IMR-90 (cell line): ENCODE data around the gene RRP1B. TPM values are rescaled to one million over a fixed set of nuclear protein-coding genes. Genes with fewer than 3 reads are reported as not detected.

Experiments
- ATAC-seq: fragments of 200-7000 bp; cut with Tn5 transposase; 2 replicates; pipeline ENCODE4 v1.9.1; 2020; ENCODE audit warnings: low read depth, mild to moderate bottlenecking, moderate library complexity
- BruUV-seq: library from RNA; stranded (reverse); fragments of 400-500 nt; replicated peaks from 2 replicates; lab custom pipeline; 2021; lab: Mats Ljungman, UMichigan
- CTCF ChIA-PET: fragments of 300-600 bp; formaldehyde crosslinking; extraction: SDS; loops from one replicate; lab custom pipeline; 2021; ENCODE audit warnings: antibody characterized with exemption; lab: Yijun Ruan, JAX
- POLR2A ChIA-PET: fragments of 300-600 bp; sonication (Branson Sonifier 250); formaldehyde crosslinking; loops from one replicate; lab custom pipeline; 2022; ENCODE audit warnings: antibody characterized with exemption; ENCODE audit not compliant: unreplicated experiment; lab: Charles Lee
- DNase-seq: peaks from one replicate; pipeline ENCODE4 v3.0.0; 2013
- H2AFZ ChIP-seq: replicated peaks from 2 replicates; pipeline ENCODE3; 2013; ENCODE audit warnings: low read length, mild to moderate bottlenecking; ENCODE audit not compliant: poor library complexity
- H2AK5ac ChIP-seq: 2 replicates; pipeline ENCODE4 v1.6.1; 2013; ENCODE audit warnings: low read depth, low read length, inconsistent platforms
- H2AK9ac ChIP-seq: replicated peaks from 2 replicates; pipeline ENCODE3; 2013; ENCODE audit warnings: mild to moderate bottlenecking, low read depth, low read length, moderate library complexity; ENCODE audit not compliant: poor library complexity
- H2BK120ac ChIP-seq: 2 replicates; pipeline ENCODE4 v1.6.1; 2013; ENCODE audit warnings: low read depth, low read length, inconsistent platforms
- H2BK15ac ChIP-seq: 3 replicates; pipeline ENCODE4 v1.6.1; 2013; ENCODE audit warnings: low read depth, low read length, inconsistent platforms
- H2BK20ac ChIP-seq: 2 replicates; pipeline ENCODE4 v1.6.1; 2013; ENCODE audit warnings: low read depth, mild to moderate bottlenecking, inconsistent platforms, low read length, moderate library complexity
- H2BK5ac ChIP-seq: 2 replicates; pipeline ENCODE4 v1.6.1; 2013; ENCODE audit warnings: mild to moderate bottlenecking, low read depth, low read length, inconsistent platforms; ENCODE audit not compliant: poor library complexity, severe bottlenecking
- H3K14ac ChIP-seq: replicated peaks from 2 replicates; pipeline ENCODE4 v1.6.1; 2013; ENCODE audit warnings: low read depth, low read length, inconsistent platforms
- H3K18ac ChIP-seq: 2 replicates; pipeline ENCODE4 v1.6.1; 2013; ENCODE audit warnings: low read depth, low read length, control low read depth
- H3K23ac ChIP-seq: 2 replicates; pipeline ENCODE4 v1.6.1; 2013; ENCODE audit warnings: low read depth, low read length, inconsistent platforms
- H3K27ac ChIP-seq: 2 replicates; pipeline ENCODE4 v1.5.1; 2013; ENCODE audit warnings: mild to moderate bottlenecking, control low read depth, low read length; ENCODE audit not compliant: insufficient read depth
- H3K27me3 ChIP-seq: 2 replicates; pipeline ENCODE4 v1.6.1; 2013; ENCODE audit warnings: low read length; ENCODE audit not compliant: control insufficient read depth, insufficient read depth
- H3K36me3 ChIP-seq: 2 replicates; pipeline ENCODE4 v1.6.1; 2013; ENCODE audit warnings: low read length, mixed read lengths; ENCODE audit not compliant: control insufficient read depth, insufficient read depth
- H3K4ac ChIP-seq: 2 replicates; pipeline ENCODE4 v1.6.1; 2013; ENCODE audit warnings: low read depth, low read length, inconsistent platforms
- H3K4me1 ChIP-seq: 2 replicates; pipeline ENCODE4 v1.6.1; 2013; ENCODE audit warnings: low read length, mixed read lengths; ENCODE audit not compliant: control insufficient read depth, insufficient read depth
- H3K4me2 ChIP-seq: 2 replicates; pipeline ENCODE4 v1.6.1; 2013; ENCODE audit warnings: low read depth, mild to moderate bottlenecking, control low read depth, low read length, moderate library complexity
- H3K4me3 ChIP-seq: 2 replicates; pipeline ENCODE4 v1.5.1; 2013; ENCODE audit warnings: low read depth, mild to moderate bottlenecking, control low read depth, low read length, moderate library complexity; ENCODE audit not compliant: insufficient read depth
- H3K56ac ChIP-seq: 2 replicates; pipeline ENCODE4 v1.6.1; 2013; ENCODE audit warnings: low read length, inconsistent platforms; ENCODE audit not compliant: insufficient read depth; ENCODE audit errors: extremely low read depth
- H3K79me1 ChIP-seq, 2 experiments: 2 replicates each; pipeline ENCODE4 v1.6.1; 2013; ENCODE audit warnings: low read length in 2 of 2, inconsistent platforms in 1 of 2, low read depth in 1 of 2
- H3K9ac ChIP-seq: 2 replicates; pipeline ENCODE4 v1.6.1; 2013; ENCODE audit warnings: low read depth, low read length, control low read depth
- H3K9me1 ChIP-seq: 2 replicates; pipeline ENCODE4 v1.6.1; 2013; ENCODE audit warnings: low read length, inconsistent platforms; ENCODE audit not compliant: insufficient read depth
- H3K9me3 ChIP-seq: 2 replicates; pipeline ENCODE4 v1.6.1; 2013; ENCODE audit warnings: low read length; ENCODE audit not compliant: control insufficient read depth, insufficient read depth
- H4K20me1 ChIP-seq: 2 replicates; pipeline ENCODE4 v1.6.1; 2013; ENCODE audit warnings: low read length, inconsistent platforms; ENCODE audit not compliant: insufficient read depth
- H4K5ac ChIP-seq: 2 replicates; pipeline ENCODE4 v1.6.1; 2013; ENCODE audit warnings: mild to moderate bottlenecking, low read depth, low read length, control low read depth
- H4K8ac ChIP-seq, 2 experiments: 2 replicates each; pipeline ENCODE4 v1.6.1; 2013; ENCODE audit warnings: low read depth in 2 of 2, low read length in 2 of 2, control low read depth in 1 of 2, inconsistent platforms in 1 of 2
- H4K91ac ChIP-seq: 2 replicates; pipeline ENCODE4 v1.6.1; 2013; ENCODE audit warnings: low read depth, low read length, inconsistent platforms; ENCODE audit not compliant: insufficient read depth
- BHLHE40 ChIP-seq: fragments of 150-350 bp; IDR thresholded peaks from 2 replicates; pipeline ENCODE4 v1.6.1; 2016; ENCODE audit warnings: mild to moderate bottlenecking, low read depth, low read length
- CEBPB ChIP-seq: IDR thresholded peaks from 2 replicates; pipeline ENCODE4 v1.6.1; 2012; ENCODE audit warnings: low read depth, low read length, improper control_type of control experiment
- CHD1 ChIP-seq: IDR thresholded peaks from 2 replicates; pipeline ENCODE4 v1.6.1; 2012; ENCODE audit warnings: low read depth, low read length, improper control_type of control experiment
- FOS ChIP-seq: fragments of 150-350 bp; IDR thresholded peaks from 2 replicates; pipeline ENCODE4 v1.6.1; 2016; ENCODE audit warnings: low read depth, low read length
- MAFK ChIP-seq: IDR thresholded peaks from 2 replicates; pipeline ENCODE4 v1.6.1; 2012; ENCODE audit warnings: low read depth, low read length, improper control_type of control experiment
- MAZ ChIP-seq: IDR thresholded peaks from 2 replicates; pipeline ENCODE4 v1.6.1; 2012; ENCODE audit warnings: low read depth, mild to moderate bottlenecking, low read length, improper control_type of control experiment, moderate library complexity, borderline replicate concordance
- MXI1 ChIP-seq: IDR thresholded peaks from 2 replicates; pipeline ENCODE4 v1.6.1; 2012; ENCODE audit warnings: low read depth, mild to moderate bottlenecking, low read length, moderate library complexity, borderline replicate concordance
- NFE2L2 ChIP-seq: fragments of 150-350 bp; IDR thresholded peaks from 2 replicates; pipeline ENCODE4 v1.6.1; 2016; ENCODE audit warnings: low read depth, mild to moderate bottlenecking, low read length
- POLR2A ChIP-seq: IDR thresholded peaks from 2 replicates; pipeline ENCODE4 v1.6.1; 2012; ENCODE audit warnings: mild to moderate bottlenecking, low read depth, low read length
- RAD21 ChIP-seq: IDR thresholded peaks from 2 replicates; pipeline ENCODE4 v1.6.1; 2012; ENCODE audit warnings: low read length, improper control_type of control experiment
- RCOR1 ChIP-seq: IDR thresholded peaks from 2 replicates; pipeline ENCODE4 v1.6.1; 2012; ENCODE audit warnings: mild to moderate bottlenecking, low read length, improper control_type of control experiment; ENCODE audit not compliant: insufficient replicate concordance
- RFX5 ChIP-seq: IDR thresholded peaks from 2 replicates; pipeline ENCODE4 v1.8.0; 2012; ENCODE audit warnings: low read depth, mild to moderate bottlenecking, low read length, moderate library complexity
- SMC3 ChIP-seq: fragments of 150-350 bp; IDR thresholded peaks from 2 replicates; pipeline ENCODE4 v1.6.1; 2016; ENCODE audit warnings: low read depth, mild to moderate bottlenecking, antibody characterized with exemption, low read length, moderate library complexity
- WGBS, 2 experiments: methylation state at CpG; one replicate each; pipeline versions ENCODE4 v1.1.5 to v1.1.7; 2013; ENCODE audit warnings: missing lambda C conversion rate in 2 of 2; ENCODE audit not compliant: insufficient read length in 1 of 2; ENCODE audit errors: extremely low coverage in 2 of 2; 5-methylcytosine and 5-hydroxymethylcytosine counted together
- dilution Hi-C: fragments of 300-500 bp; cut with HindIII; formaldehyde crosslinking; loops from one replicate; pipeline ENCODE4 v1.14.3; 2018; ENCODE audit warnings: low sequenced_read_pairs; ENCODE audit not compliant: unreplicated experiment
- in situ Hi-C: fragments of 300-500 bp; cut with MboI; formaldehyde crosslinking; loops from 3 replicates; pipeline ENCODE4 v1.14.3; 2019; ENCODE audit warnings: low sequenced_read_pairs, inconsistent platforms, mixed read lengths
- intact Hi-C: fragments of 100-400 bp; cut with micrococcal nuclease; formaldehyde crosslinking; loops from 2 replicates; pipeline ENCODE4 v1.10.0; 2022
- polyA plus RNA-seq, 3 experiments: library from polyadenylated mRNA; depleted of rRNA; stranded (reverse); fragments of >200 nt; gene quantifications; 2 replicates each; pipeline ENCODE4 v1.2.3, GENCODE V29; 2012; ENCODE audit warnings: low replicate concordance in 1 of 3
- total RNA-seq: library from RNA; depleted of rRNA; stranded (reverse); fragments of >200 nt; gene quantifications from 2 replicates; pipeline ENCODE4 v1.2.3, GENCODE V29; 2012
- TF ChIP-seq, protein P1 (sequence below): fragments of 150-350 bp; IDR thresholded peaks from 2 replicates; pipeline ENCODE4 v1.6.1; 2017; ENCODE audit warnings: mild to moderate bottlenecking, antibody characterized with exemption, low read length, low read depth
- TF ChIP-seq, protein P2 (sequence below): fragments of 150-350 bp; IDR thresholded peaks from 2 replicates; pipeline ENCODE4 v1.6.1; 2016; ENCODE audit warnings: low read depth, mild to moderate bottlenecking, low read length, moderate library complexity, borderline replicate concordance
- TF ChIP-seq, protein P3 (sequence below): conservative IDR thresholded peaks from 2 replicates; pipeline ENCODE4 v1.5.1; 2012; ENCODE audit warnings: mild to moderate bottlenecking, low read depth, low read length, improper control_type of control experiment

The RRP1B gene
- total and polyA plus RNA-seq, 2 of the 4 experiments (the other 2 are of a cell fraction): 11.1 to 16.1 TPM

DNA sequence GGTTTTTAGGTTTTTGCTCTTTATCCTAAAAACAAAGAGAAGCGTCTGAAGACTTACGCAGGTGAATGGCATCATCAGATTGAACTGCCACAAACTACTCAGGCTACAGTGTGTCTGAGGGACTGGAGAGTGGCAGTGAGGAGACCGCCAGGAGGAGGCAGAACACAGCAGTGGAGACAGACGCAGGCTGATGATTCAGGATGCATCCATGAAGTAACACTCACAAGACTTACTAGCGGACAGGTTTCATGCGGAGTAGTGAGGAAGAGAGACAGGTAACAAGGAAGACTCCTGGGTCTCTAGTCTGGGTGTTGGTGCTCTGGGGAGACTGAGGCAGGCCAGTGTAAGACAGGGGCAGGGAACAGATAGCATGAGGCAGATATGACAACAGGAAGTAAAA, 5.7 kb upstream of the RRP1B start:
- Histone ChIP-seq H3K18ac (no peak overlapping the region), H3K79me1 (no peaks in the 10 kb centered on the region), H2BK15ac (no peak overlapping the region), H3K14ac (no peak overlapping the region), H3K9ac (no peak overlapping the region), H2BK20ac (no peak overlapping the region), H3K9me1 (peaks cover 3% of the 10 kb centered on the region; the same call in 1 of the 2 replicates), H3K4me3 (no peak overlapping the region), H2BK5ac (no peak overlapping the region), H2AK9ac (no peak overlapping the region), H3K56ac (no peak overlapping the region), H4K8ac (no peak overlapping the region), H3K4me1 (peaks cover 7% of the 10 kb centered on the region), H3K4me2 (no peak overlapping the region), H2BK120ac (no peak overlapping the region), H2AK5ac (no peak overlapping the region), H3K27me3 (no peaks in the 10 kb centered on the region), H3K23ac (no peak overlapping the region), H2AFZ (no peak overlapping the region), H4K5ac (no peak overlapping the region), H3K9me3 (no peaks in the 10 kb centered on the region), H3K36me3 (no peaks in the 10 kb centered on the region), H3K27ac (no peak overlapping the region), H3K4ac (no peak overlapping the region), H4K20me1 (no peaks in the 10 kb centered on the region), H4K91ac (no peak overlapping the region)
- POLR2A ChIA-PET: no interaction called here
- in situ Hi-C loops (no loop called here), dilution Hi-C loops (no loop called here), intact Hi-C loops (no loop called here)
- TF ChIP-seq, protein P1, sequence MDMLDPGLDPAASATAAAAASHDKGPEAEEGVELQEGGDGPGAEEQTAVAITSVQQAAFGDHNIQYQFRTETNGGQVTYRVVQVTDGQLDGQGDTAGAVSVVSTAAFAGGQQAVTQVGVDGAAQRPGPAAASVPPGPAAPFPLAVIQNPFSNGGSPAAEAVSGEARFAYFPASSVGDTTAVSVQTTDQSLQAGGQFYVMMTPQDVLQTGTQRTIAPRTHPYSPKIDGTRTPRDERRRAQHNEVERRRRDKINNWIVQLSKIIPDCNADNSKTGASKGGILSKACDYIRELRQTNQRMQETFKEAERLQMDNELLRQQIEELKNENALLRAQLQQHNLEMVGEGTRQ: no peak
- TF ChIP-seq CEBPB (no peak), MXI1 (no peak), FOS (no peak), SMC3 (no peak), CHD1 (no peak), POLR2A (no peak), RAD21 (no peak), RFX5 (no peak), NFE2L2 (no peak), RCOR1 (no peak), MAZ (no peak), MAFK (no peak), BHLHE40 (no peak)
- TF ChIP-seq, protein P2, sequence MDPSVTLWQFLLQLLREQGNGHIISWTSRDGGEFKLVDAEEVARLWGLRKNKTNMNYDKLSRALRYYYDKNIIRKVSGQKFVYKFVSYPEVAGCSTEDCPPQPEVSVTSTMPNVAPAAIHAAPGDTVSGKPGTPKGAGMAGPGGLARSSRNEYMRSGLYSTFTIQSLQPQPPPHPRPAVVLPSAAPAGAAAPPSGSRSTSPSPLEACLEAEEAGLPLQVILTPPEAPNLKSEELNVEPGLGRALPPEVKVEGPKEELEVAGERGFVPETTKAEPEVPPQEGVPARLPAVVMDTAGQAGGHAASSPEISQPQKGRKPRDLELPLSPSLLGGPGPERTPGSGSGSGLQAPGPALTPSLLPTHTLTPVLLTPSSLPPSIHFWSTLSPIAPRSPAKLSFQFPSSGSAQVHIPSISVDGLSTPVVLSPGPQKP: no peak
- TF ChIP-seq, protein P3, sequence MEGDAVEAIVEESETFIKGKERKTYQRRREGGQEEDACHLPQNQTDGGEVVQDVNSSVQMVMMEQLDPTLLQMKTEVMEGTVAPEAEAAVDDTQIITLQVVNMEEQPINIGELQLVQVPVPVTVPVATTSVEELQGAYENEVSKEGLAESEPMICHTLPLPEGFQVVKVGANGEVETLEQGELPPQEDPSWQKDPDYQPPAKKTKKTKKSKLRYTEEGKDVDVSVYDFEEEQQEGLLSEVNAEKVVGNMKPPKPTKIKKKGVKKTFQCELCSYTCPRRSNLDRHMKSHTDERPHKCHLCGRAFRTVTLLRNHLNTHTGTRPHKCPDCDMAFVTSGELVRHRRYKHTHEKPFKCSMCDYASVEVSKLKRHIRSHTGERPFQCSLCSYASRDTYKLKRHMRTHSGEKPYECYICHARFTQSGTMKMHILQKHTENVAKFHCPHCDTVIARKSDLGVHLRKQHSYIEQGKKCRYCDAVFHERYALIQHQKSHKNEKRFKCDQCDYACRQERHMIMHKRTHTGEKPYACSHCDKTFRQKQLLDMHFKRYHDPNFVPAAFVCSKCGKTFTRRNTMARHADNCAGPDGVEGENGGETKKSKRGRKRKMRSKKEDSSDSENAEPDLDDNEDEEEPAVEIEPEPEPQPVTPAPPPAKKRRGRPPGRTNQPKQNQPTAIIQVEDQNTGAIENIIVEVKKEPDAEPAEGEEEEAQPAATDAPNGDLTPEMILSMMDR: no peak
- BruUV-seq: no TSS peak
- no CpG with 5 or more reads among the region's 6 CpGs for WGBS, 2 experiments
- CTCF ChIA-PET: no interaction called here
- no peak for DNase-seq
- ATAC-seq: no peak
